Glomerular visceral epithelial cell (primary cell): ENCODE measurements around the gene GREB1.
"Not testable (repeated sequence)": the region's sequence is repeated elsewhere in the genome, so short reads cannot be mapped to it uniquely, and the experiment has no call there.

ENCODE experiments used
- DNase-seq: peaks from one replicate; pipeline ENCODE4 v3.0.0-alpha.2; 2016; ENCODE audit errors: extremely low spot score

The GREB1 gene

GRCh38 chr2:11637546-11637945, 103.7 kb downstream of the GREB1 start:
- DNase-seq = no peak

DNA sequence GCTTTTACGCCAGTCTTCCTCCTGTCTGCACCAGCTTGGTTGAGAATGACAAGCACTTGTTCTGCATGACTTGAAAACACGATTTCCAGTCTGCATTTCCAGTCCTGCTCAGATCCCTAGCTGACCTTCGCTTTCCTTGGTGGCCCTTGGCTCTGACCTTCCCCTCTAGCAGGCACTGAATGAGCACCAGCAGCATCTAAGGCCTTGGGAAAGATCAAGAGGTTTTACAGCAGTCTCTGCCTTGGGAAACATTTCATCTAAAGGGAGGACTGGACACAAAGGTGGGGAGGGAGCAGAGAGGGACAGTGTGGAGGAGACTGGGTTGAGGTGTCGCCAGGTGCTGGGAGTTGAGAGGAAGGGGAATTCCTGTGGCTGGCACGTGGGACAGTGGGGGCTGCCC, 105.7 kb downstream of the GREB1 start:
- no peak for DNase-seq

DNA sequence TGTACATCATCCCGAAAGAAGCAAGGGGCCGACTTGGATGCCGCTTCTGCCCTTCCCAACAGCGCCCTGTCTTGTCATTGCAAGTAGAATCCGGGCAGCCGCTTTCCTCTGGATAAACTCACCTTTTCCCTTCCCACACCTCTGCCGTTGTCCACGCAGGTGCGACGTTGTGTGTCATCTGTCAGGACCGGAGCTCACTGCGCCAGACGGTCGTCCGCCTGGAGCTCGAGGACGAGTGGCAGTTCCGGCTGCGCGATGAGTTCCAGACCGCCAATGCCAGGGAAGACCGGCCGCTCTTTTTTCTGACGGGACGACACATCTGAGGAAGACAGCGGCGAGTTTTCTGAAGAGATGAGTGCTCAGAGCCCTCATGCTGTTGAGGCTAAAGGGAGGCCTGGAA, 106.3 kb downstream of the GREB1 start:
- DNase-seq = no peak

GRCh38 chr2:11642972-11643371, 109.1 kb downstream of the GREB1 start:
- no peak for DNase-seq

GRCh38 chr2:11644293-11644692, 110.4 kb downstream of the GREB1 start:
- no peak for DNase-seq

- DNase-seq = no peak
Measured at GRCh38 chr2:11646530-11646929, 112.7 kb downstream of the GREB1 start.

DNA sequence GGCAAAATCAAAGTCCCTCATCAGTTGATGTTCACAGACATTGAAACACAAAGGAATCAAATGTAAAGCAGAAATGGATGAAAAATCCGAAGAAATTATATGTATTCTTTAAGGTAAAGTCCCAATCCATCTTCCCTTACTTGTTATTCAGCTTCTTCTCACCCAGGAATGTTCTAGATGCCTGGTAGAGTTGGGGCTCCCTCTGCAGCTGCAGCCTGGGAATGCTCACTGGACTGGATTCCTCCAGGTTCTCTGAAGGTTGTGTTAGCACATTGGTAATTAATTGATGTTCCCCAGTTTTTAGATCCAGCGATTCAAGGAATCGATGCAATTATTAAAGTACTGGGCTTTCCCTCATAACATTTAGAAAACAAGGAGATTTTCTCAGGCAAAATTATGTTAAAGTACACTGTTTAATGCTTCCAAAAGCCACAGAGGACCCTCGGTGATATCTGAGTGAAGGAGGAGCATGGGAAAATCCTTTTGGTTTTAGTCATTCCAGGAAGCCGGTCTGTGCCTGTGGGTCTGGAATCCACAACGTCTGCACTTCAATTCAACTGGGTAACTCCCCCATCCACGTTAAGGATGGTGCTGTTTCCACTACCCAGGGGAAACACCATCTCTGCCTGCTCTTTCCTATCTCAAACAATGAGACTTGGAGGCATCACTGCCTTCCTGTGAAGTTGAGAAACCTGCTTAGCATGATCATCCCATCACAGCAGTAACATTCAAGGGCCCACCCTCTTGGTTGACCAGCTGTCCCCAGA, 114.2 kb downstream of the GREB1 start:
- DNase-seq = no peak

DNA sequence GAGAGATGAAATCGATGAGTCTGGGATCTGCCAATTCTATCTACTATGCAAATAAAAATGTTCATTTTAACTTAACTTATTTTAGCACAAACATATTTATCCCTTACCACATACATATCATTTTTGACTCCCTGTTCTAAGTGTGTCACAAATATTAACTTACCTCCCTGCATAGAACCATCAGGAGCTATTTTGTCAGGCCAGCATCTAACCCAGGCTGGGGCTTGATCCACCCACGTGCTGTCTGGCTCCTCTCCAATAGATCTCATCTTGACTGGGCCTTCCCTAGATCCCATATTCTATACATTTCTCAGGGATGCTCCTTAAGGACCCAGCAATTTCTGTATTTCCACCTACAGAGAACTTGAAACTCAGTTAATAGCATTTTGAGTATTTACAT, 115.2 kb downstream of the GREB1 start:
- DNase-seq = no peak

- no peak for DNase-seq
Measured at GRCh38 chr2:11651856-11652548, 118.2 kb downstream of the GREB1 start.

DNA sequence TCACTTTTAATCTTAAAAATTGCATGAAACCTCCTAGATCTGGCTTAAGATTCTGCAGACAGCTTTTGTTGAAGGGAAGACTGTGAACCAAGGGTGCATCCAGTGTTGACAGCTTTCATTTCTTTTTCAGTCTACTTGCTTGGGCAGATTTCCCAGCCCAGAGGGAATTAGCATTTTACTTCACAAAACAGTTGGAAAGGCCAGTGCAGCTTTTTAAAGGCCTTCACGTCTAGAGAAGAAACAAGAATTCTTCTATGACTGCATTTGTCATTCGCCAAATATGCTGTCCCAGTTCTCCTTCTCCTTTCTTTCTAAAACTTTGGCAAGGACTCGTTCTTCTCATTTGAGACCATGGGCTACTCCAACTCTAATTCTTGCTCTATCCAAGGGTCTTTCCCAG, 118.7 kb downstream of the GREB1 start:
- DNase-seq = no peak

- no peak for DNase-seq
Measured at GRCh38 chr2:11655495-11655894, 121.7 kb downstream of the GREB1 start.

- no peak for DNase-seq
Measured at GRCh38 chr2:11656252-11656651, 122.4 kb downstream of the GREB1 start.

DNA sequence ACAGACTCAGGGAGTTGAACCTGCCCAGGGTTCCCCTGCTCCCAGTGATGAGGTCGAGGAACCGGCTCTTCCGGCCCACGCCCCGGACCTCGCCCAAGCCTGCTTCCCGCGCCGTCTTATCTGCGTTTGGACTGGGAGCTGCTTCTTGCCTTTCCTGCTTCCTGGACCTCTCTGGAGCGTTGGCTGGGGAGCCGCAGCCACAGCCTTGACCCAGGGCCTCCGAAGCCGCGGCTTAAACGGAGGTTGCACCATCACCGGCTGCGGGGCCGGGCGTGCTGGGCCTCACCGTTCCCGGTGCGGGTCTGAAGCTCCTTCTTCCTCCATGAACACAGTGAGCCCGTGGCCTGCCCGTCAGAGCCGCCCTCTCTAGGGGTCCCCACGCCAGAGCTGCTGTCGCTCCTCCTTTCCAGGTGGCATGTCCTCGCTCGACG, 122.8 kb downstream of the GREB1 start:
- no peak for DNase-seq

GRCh38 chr2:11657195-11657594, 123.3 kb downstream of the GREB1 start:
- DNase-seq = no peak

DNA sequence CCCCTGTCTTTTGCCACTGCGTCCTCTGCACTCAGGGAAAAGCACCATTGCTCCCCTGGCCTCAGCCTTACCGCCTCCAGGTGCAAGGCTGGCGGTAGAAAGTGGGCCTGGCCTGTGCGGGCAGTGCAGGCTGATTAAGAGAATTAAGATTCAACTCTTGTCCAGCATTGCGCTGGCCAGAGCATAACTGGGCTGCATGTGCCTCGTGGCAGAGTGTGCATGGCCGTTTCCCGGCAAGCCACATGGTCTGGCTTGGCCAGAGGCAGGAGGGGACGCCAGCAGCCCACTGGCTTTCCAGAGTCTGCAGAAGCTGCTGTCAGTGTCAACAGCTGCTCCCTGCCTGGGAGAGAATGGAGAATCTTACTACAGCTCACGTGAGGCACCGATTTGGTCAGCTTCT, 123.8 kb downstream of the GREB1 start:
- DNase-seq = no peak

DNA sequence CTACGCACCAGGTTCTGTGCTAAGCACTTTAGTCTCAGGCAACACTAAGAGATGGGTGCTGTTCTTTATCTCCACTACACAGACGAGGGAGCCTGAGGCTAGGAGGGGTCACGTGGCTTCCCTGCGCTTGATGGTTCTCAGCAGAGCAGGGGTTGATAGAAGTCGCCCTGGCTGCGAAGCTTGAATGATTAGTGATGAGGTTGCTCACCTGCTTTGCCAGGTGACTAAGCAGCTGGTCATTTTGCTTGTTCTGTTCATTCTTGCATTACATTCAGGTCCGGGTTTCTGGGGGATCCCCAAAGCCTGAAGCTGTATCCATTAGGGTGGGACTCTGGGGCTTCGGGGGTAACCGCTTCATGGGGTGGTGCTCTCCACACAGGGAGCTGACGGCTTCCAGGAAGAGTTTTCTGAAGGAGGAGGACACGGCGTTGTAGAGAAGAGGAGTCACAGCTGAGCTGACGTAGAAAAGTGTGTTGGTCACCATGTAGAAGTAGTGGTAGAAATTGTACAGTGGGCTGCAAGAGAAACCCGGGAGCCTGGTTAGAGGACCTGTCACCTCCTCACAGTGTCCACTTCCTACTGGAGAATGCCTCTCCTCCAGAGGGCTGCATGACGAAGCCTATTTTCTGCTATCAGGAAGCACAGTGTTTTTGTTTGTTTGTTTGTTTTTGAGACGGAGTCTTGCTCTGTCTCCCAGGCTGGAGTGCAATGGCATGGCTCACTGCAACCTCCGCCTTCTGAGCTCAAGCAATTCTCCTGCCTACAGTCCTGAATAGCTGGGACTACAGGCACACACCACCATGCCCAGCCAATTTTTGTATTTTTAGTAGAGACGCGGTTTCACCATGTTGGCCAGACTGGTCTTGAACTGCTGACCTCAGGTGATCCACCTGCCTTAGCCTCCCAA, 124.6 kb downstream of the GREB1 start:
- DNase-seq = no peak

DNA sequence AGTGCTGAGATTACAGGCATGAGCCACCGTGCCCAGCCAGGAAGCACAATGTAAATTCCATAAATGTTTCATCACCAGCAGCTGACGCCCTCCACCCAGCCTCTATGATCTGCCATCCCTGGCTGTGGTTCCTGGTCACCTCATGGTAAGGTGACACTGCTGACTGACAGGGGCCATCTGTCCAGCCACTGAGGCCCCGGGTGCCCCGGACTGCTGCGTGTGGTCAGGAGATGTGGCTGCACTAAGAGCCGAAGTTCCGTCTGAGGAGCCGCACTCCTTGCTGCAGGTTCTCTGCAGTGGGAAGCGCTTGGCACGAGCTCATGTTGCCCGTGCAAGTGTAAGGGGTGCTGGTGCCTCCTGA, 125.2 kb downstream of the GREB1 start:
- no peak for DNase-seq

GRCh38 chr2:11659851-11660250, 126.0 kb downstream of the GREB1 start:
- no peak for DNase-seq

DNA sequence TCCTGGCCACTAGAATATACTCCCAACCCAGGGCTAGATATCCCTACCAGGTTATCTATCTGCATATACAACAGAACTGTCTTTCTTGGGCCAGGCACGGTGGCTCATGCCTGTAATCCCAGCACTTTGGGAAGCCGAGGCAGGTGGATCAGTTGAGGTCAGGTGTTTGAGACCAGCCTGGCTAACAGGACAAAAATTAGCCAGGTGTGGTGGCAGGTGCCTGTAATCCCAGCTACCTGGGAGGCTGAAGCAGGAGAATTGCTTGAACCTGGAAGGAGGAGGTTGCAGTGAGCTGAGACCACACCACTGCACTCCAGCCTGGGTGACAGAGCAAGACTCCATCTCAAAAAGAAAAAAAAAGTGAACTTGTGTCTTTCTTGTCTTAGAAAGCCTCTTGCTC, 126.6 kb downstream of the GREB1 start:
- not testable (repeated sequence) for DNase-seq

DNA sequence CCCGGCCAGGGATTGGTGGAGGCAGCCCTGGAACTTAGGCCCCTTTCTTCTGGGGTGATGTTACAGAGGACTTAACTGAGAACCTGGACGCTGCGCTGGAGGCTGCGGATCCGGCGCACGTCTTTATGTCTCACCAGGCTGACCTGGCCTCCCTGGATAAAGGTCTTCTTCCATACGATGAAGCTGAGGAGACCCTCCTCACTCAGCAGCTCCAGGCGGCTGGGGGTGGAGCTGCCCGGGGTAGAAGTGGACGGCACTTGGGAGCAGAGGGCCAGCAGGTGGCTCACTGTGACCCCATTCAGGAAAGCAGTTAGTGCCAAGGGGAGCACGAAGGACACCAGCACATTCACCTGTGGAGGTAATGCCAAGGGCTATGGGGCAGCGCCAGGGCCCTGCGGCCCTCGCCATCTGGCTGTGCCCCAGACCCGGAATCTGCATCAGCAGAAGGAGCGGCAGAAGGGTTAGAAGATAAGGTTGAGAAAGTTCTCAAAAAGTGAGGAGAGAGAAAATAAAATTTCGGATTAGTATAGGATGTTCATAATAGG, 128.1 kb downstream of the GREB1 start:
- no peak for DNase-seq

- no peak for DNase-seq
Measured at GRCh38 chr2:11662882-11663281, 129.0 kb downstream of the GREB1 start.

DNA sequence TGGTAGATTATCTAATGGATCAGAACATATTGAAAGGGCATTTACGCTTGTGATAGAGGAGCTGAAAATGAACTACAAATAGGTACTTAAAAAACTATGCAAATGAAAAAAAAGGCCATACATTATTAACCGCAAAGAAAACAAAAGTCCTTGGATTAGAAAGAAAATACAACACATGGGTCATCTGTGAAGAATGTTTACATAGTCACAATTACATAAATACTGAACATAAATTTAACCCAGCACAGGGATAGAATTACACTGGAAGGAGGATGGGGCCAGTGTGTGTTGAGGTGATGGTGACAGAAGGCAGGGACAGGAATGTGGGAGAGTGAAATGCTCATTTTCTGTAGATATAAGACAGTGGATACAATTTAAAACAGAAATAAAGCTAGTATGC, 129.6 kb downstream of the GREB1 start:
- no peak for DNase-seq
